Neural cell (in vitro differentiated cells): Measurements from ENCODE around the gene SF1. TPM values are rescaled to one million over a fixed set of nuclear protein-coding genes. Genes with fewer than 3 reads are reported as not detected.

ENCODE experiments used
- H2AFZ ChIP-seq: fragments of 200-600, 300-800 bp; sonication (generic), shearing (Covaris generic); 2 replicates; pipeline ENCODE4 v1.6.0; 2014; ENCODE audit warnings: low read depth, mild to moderate bottlenecking, antibody characterized with exemption, low read length, moderate library complexity
- H3F3A ChIP-seq: fragments of 200-600 bp; shearing (Covaris generic); 2 replicates; pipeline ENCODE4 v1.6.1; 2016; ENCODE audit warnings: mild to moderate bottlenecking, moderate library complexity, mixed read lengths, antibody characterized with exemption, low read length; ENCODE audit not compliant: insufficient read depth, poor library complexity, severe bottlenecking
- H3K27ac ChIP-seq: fragments of 200-600, 300-800 bp; sonication (generic), shearing (Covaris generic); 2 replicates; pipeline ENCODE4 v1.5.1; 2014; ENCODE audit warnings: mild to moderate bottlenecking, low read length, moderate library complexity
- H3K27me3 ChIP-seq: fragments of 300-800, 200-600 bp; sonication (generic), shearing (Covaris generic); 2 replicates; pipeline ENCODE4 v1.6.0; 2014; ENCODE audit warnings: mild to moderate bottlenecking, low read depth, low read length, moderate library complexity; ENCODE audit not compliant: insufficient read depth
- H3K36me3 ChIP-seq: fragments of 300-800, 200-600 bp; sonication (generic), shearing (Covaris generic); 2 replicates; pipeline ENCODE4 v1.5.1; 2014; ENCODE audit warnings: mild to moderate bottlenecking, antibody characterized with exemption, low read length, moderate library complexity; ENCODE audit not compliant: insufficient read depth
- H3K4me2 ChIP-seq: fragments of 300-800, 200-600 bp; sonication (generic), shearing (Covaris generic); 2 replicates; pipeline ENCODE4 v1.6.0; 2014; ENCODE audit warnings: mild to moderate bottlenecking, low read length
- H3K4me3 ChIP-seq: fragments of 300-800, 200-600 bp; sonication (generic), shearing (Covaris generic); 2 replicates; pipeline ENCODE4 v1.5.1; 2014; ENCODE audit warnings: mild to moderate bottlenecking, low read length, moderate library complexity
- H3K79me2 ChIP-seq: fragments of 200-600 bp; shearing (Covaris generic); replicated peaks from 2 replicates; pipeline ENCODE4 v1.6.0; 2014; ENCODE audit warnings: mild to moderate bottlenecking, low read length, moderate library complexity; ENCODE audit not compliant: insufficient read depth
- H3K9ac ChIP-seq: fragments of 300-800, 200-600 bp; sonication (generic), shearing (Covaris generic); 2 replicates; pipeline ENCODE4 v1.6.1; 2016; ENCODE audit warnings: mild to moderate bottlenecking, low read length, mixed read lengths
- H3K9me2 ChIP-seq: fragments of 200-600 bp; shearing (Covaris generic); 2 replicates; pipeline ENCODE4 v1.6.1; 2016; ENCODE audit warnings: mild to moderate bottlenecking, low read length, mixed read lengths; ENCODE audit not compliant: insufficient read depth
- H3K9me3 ChIP-seq: fragments of 200-600, 300-800 bp; sonication (generic), shearing (Covaris generic); 2 replicates; pipeline ENCODE4 v1.6.1; 2016; ENCODE audit warnings: mild to moderate bottlenecking, mixed run types, low read length, moderate library complexity, mixed read lengths
- H4K20me1 ChIP-seq: fragments of 200-600 bp; shearing (Covaris generic); 2 replicates; pipeline ENCODE4 v1.6.1; 2016; ENCODE audit warnings: mild to moderate bottlenecking, mixed run types; ENCODE audit not compliant: insufficient read depth
- CTCF ChIP-seq: fragments of 450-650 bp; IDR thresholded peaks from 2 replicates; pipeline ENCODE4 v1.5.1; 2014; ENCODE audit warnings: antibody characterized with exemption, mild to moderate bottlenecking, moderate library complexity; ENCODE audit not compliant: poor library complexity, severe bottlenecking
- EP300 ChIP-seq: fragments of 450-650 bp; conservative IDR thresholded peaks from 2 replicates; pipeline ENCODE4 v1.6.1; 2014; ENCODE audit warnings: antibody characterized with exemption, mild to moderate bottlenecking, moderate library complexity; ENCODE audit not compliant: poor library complexity, severe bottlenecking
- EZH2 ChIP-seq: fragments of 200-600, 300-800 bp; shearing (Covaris generic), sonication (generic); IDR thresholded peaks from 2 replicates; pipeline ENCODE4 v1.6.1; 2014; ENCODE audit warnings: antibody characterized with exemption, low read length, borderline replicate concordance, mild to moderate bottlenecking; ENCODE audit not compliant: insufficient read depth, poor library complexity, severe bottlenecking
- MXI1 ChIP-seq: fragments of 450-650 bp; conservative IDR thresholded peaks from 2 replicates; pipeline ENCODE4 v1.6.1; 2014; ENCODE audit warnings: antibody characterized with exemption, mild to moderate bottlenecking; ENCODE audit not compliant: poor library complexity, severe bottlenecking
- POLR2AphosphoS5 ChIP-seq: IDR thresholded peaks from 2 replicates; pipeline ENCODE4 v1.6.1; 2012
- RAD21 ChIP-seq: fragments of 450-650 bp; conservative IDR thresholded peaks from 2 replicates; pipeline ENCODE4 v1.6.1; 2014; ENCODE audit warnings: antibody characterized with exemption, mild to moderate bottlenecking, moderate library complexity
- REST ChIP-seq: IDR thresholded peaks from 2 replicates; pipeline ENCODE4 v1.6.1; 2012; ENCODE audit warnings: borderline replicate concordance
- SMC3 ChIP-seq: fragments of 450-650 bp; conservative IDR thresholded peaks from 2 replicates; pipeline ENCODE4 v1.6.1; 2014; ENCODE audit warnings: antibody characterized with exemption, mild to moderate bottlenecking, moderate library complexity; ENCODE audit not compliant: poor library complexity
- TAF1 ChIP-seq: IDR thresholded peaks from 2 replicates; pipeline ENCODE4 v1.6.1; 2012; ENCODE audit warnings: low read depth
- polyA plus RNA-seq: library from polyadenylated mRNA; depleted of rRNA; stranded (reverse); fragments of >200 nt; gene quantifications from 2 replicates; pipeline ENCODE4 v1.2.3, GENCODE V29; 2014

SF1 gene
- polyA plus RNA-seq, 1 donor from 2014 or later: 53.2 TPM

- Histone ChIP-seq H3K4me2 (no peak overlapping the region), H3K9ac (no peak overlapping the region), H3K9me2 (no peaks in the 10 kb centered on the region), H2AFZ (no peak overlapping the region), H3F3A (no peaks in the 10 kb centered on the region), H3K27ac (no peak overlapping the region), H3K9me3 (no peaks in the 10 kb centered on the region), H3K36me3 (no peaks in the 10 kb centered on the region), H3K79me2 (no peaks in the 10 kb centered on the region), H4K20me1 (no peaks in the 10 kb centered on the region), H3K27me3 (no peaks in the 10 kb centered on the region), H3K4me3 (no peak overlapping the region)
- TF ChIP-seq EP300 (no peak), EZH2 (no peak), MXI1 (no peak), POLR2AphosphoS5 (no peak), TAF1 (no peak), CTCF (peak; percentile 58), SMC3 (peak; percentile 47), REST (no peak), RAD21 (peak; percentile 49)
Observed at GRCh38 chr11:64787526-64788320, 9.4 kb upstream of the SF1 start.

GRCh38 chr11:64786308-64786707, 8.0 kb upstream of the SF1 start:
- Histone ChIP-seq H3K9me2 (no peaks in the 10 kb centered on the region), H3K79me2 (no peaks in the 10 kb centered on the region), H3K27ac (no peak overlapping the region), H3K9ac (no peak overlapping the region), H4K20me1 (no peaks in the 10 kb centered on the region), H3K4me3 (no peak overlapping the region), H3K4me2 (no peak overlapping the region), H3K36me3 (no peaks in the 10 kb centered on the region), H3K27me3 (no peaks in the 10 kb centered on the region), H3K9me3 (no peaks in the 10 kb centered on the region), H3F3A (no peaks in the 10 kb centered on the region), H2AFZ (no peak overlapping the region)
- TF ChIP-seq EP300: no peak
- no peak for TF ChIP-seq EZH2
- no peak for TF ChIP-seq MXI1
- TF ChIP-seq POLR2AphosphoS5: no peak
- no peak for TF ChIP-seq CTCF
- TF ChIP-seq SMC3: no peak
- no peak for TF ChIP-seq TAF1
- no peak for TF ChIP-seq RAD21
- no peak for TF ChIP-seq REST
